H1 (cell line): Measurements from ENCODE around the gene CDKN2C. TPM values are rescaled to one million over a fixed set of nuclear protein-coding genes. Genes with fewer than 3 reads are reported as not detected.

Source experiments
- SIX5 ChIP-seq: IDR thresholded peaks from 2 replicates; pipeline ENCODE4 v1.6.1; 2011; ENCODE audit warnings: mild to moderate bottlenecking, low read depth, low read length
- TAF1 ChIP-seq: IDR thresholded peaks from 2 replicates; pipeline ENCODE4 v1.6.1; 2011; ENCODE audit warnings: mild to moderate bottlenecking, low read depth, low read length
- polyA plus RNA-seq, 7 experiments: library from polyadenylated mRNA; depleted of rRNA in 3 of 7; stranded (reverse) in 5 of 7; unstranded in 2 of 7; fragments of >200 nt in 5 of 7; fragments of 200-250 nt in 2 of 7; gene quantifications; 1 replicate in 5 of 7; 2 replicates in 1 of 7; 4 replicates in 1 of 7; pipeline versions ENCODE4 v1.2.1 to v1.2.3, GENCODE V29; 2011 to 2013; ENCODE audit warnings: missing spikeins in 2 of 7, mixed read lengths in 2 of 7
- total RNA-seq: library from RNA; stranded (reverse); fragmentation: NEBNext Ultra II Directional; extraction: Animal tissue kit (Norgen Biotek cat#: 25700); gene quantifications from 2 replicates; pipeline ENCODE4 v1.2.1, GENCODE V29; 2021
- TF ChIP-seq, protein P1 (sequence below): IDR thresholded peaks from 2 replicates; pipeline ENCODE4 v1.6.1; 2012; ENCODE audit warnings: low read length, inconsistent platforms

Gene CDKN2C
- total and polyA plus RNA-seq, 2 of the 8 experiments (the other 6 are each of a cell fraction or from before 2014, with no cell fraction given) = not detected

DNA sequence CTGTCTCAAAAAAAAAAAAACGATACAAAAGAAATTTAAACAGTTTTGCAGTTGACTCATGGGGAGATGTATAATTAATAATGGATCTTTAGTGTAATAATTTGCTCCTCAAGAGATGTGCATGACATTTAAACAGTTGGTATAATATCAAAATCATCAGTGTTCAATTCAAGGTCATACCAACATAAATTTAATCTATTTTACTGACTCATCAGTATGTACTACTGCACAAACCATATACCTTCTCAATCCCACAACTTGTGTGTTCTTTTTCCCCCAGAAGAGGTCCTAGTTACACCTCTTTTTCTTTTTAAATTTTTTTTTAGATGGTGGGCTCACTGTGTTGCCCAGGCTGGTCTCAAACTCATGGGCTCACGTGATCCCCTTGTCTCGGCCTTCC is 23.6 kb downstream of the CDKN2C start (continued):
- TF ChIP-seq TAF1 (no peak), SIX5 (no peak)
- TF ChIP-seq, protein P1, sequence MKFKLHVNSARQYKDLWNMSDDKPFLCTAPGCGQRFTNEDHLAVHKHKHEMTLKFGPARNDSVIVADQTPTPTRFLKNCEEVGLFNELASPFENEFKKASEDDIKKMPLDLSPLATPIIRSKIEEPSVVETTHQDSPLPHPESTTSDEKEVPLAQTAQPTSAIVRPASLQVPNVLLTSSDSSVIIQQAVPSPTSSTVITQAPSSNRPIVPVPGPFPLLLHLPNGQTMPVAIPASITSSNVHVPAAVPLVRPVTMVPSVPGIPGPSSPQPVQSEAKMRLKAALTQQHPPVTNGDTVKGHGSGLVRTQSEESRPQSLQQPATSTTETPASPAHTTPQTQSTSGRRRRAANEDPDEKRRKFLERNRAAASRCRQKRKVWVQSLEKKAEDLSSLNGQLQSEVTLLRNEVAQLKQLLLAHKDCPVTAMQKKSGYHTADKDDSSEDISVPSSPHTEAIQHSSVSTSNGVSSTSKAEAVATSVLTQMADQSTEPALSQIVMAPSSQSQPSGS = no peak
